ENCODE measurements around the gene PDLIM1. TPM values are rescaled to one million over a fixed set of nuclear protein-coding genes. Genes with fewer than 3 reads are reported as not detected.

The PDLIM1 gene
- total and polyA plus RNA-seq, 2 of the 13 experiments (the other 11 are each of a cell fraction or from before 2014, with no cell fraction given), result 119 to 123 TPM

DNA sequence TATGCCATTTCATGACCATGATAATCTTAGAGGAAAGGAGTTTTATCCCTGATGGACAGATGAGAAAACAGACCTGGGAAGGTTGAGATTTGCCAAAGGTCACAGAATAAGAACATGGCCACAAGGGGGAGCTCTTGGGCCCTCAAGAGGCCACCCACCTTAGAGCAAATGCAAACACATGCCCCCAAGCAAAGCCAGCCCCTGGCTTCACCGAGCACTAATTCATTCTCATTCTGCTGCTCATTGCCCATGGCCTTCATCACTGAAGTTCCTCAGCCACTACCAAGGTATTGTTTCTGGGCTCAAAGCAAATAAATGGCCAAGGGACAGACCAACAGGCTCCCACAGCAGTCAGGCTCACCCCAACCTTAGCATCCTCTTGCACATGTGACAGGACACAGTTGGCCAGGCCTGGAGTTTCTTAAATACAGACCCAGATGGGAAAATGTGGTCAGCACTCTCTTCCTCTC lies 44.2 kb downstream of the PDLIM1 start (continued):
- TF ChIP-seq, protein P1, sequence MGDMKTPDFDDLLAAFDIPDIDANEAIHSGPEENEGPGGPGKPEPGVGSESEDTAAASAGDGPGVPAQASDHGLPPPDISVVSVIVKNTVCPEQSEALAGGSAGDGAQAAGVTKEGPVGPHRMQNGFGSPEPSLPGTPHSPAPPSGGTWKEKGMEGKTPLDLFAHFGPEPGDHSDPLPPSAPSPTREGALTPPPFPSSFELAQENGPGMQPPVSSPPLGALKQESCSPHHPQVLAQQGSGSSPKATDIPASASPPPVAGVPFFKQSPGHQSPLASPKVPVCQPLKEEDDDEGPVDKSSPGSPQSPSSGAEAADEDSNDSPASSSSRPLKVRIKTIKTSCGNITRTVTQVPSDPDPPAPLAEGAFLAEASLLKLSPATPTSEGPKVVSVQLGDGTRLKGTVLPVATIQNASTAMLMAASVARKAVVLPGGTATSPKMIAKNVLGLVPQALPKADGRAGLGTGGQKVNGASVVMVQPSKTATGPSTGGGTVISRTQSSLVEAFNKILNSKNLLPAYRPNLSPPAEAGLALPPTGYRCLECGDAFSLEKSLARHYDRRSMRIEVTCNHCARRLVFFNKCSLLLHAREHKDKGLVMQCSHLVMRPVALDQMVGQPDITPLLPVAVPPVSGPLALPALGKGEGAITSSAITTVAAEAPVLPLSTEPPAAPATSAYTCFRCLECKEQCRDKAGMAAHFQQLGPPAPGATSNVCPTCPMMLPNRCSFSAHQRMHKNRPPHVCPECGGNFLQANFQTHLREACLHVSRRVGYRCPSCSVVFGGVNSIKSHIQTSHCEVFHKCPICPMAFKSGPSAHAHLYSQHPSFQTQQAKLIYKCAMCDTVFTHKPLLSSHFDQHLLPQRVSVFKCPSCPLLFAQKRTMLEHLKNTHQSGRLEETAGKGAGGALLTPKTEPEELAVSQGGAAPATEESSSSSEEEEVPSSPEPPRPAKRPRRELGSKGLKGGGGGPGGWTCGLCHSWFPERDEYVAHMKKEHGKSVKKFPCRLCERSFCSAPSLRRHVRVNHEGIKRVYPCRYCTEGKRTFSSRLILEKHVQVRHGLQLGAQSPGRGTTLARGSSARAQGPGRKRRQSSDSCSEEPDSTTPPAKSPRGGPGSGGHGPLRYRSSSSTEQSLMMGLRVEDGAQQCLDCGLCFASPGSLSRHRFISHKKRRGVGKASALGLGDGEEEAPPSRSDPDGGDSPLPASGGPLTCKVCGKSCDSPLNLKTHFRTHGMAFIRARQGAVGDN (CRISPR knock-in tag; IDR thresholded peaks at IDR 0.05), result peak; percentile 18; the same call in 1 of the 2 replicates
- TF ChIP-seq ELF3 (CRISPR knock-in tag; IDR thresholded peaks at IDR 0.05), result 0 out of 2 replicates have a peak, but pooled peaks have one; percentile 14
- TF ChIP-seq, protein P2, sequence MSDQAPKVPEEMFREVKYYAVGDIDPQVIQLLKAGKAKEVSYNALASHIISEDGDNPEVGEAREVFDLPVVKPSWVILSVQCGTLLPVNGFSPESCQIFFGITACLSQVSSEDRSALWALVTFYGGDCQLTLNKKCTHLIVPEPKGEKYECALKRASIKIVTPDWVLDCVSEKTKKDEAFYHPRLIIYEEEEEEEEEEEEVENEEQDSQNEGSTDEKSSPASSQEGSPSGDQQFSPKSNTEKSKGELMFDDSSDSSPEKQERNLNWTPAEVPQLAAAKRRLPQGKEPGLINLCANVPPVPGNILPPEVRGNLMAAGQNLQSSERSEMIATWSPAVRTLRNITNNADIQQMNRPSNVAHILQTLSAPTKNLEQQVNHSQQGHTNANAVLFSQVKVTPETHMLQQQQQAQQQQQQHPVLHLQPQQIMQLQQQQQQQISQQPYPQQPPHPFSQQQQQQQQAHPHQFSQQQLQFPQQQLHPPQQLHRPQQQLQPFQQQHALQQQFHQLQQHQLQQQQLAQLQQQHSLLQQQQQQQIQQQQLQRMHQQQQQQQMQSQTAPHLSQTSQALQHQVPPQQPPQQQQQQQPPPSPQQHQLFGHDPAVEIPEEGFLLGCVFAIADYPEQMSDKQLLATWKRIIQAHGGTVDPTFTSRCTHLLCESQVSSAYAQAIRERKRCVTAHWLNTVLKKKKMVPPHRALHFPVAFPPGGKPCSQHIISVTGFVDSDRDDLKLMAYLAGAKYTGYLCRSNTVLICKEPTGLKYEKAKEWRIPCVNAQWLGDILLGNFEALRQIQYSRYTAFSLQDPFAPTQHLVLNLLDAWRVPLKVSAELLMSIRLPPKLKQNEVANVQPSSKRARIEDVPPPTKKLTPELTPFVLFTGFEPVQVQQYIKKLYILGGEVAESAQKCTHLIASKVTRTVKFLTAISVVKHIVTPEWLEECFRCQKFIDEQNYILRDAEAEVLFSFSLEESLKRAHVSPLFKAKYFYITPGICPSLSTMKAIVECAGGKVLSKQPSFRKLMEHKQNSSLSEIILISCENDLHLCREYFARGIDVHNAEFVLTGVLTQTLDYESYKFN (CRISPR knock-in tag; conservative IDR thresholded peaks at IDR 0.05), result 0 out of 2 replicates have a peak, but pooled peaks have one; percentile 21
- peak; percentile 23; the same call in 1 of the 2 replicates for TF ChIP-seq NR2F2 (IDR thresholded peaks at IDR 0.05; ENCODE audit: borderline replicate concordance, low read depth)
- TF ChIP-seq TEAD2 (CRISPR knock-in tag; IDR thresholded peaks at IDR 0.05), result no peak
